ENCODE measurements around the gene AGXT. TPM values are rescaled to one million over a fixed set of nuclear protein-coding genes. Genes with fewer than 3 reads are reported as not detected.

Gene AGXT
- total and polyA plus RNA-seq, 12 donors: 0.09 TPM; not detected in 11

GRCh38 chr2:240928476-240929363 lies 60.1 kb downstream of the AGXT start:
- ATAC-seq: no peak
- no peak for TF ChIP-seq CTCF (IDR thresholded peaks at IDR 0.05)
- peaks cover 0 to 19% (median 0%) of the 10 kb centered on the region in 11 donors for H3K9me3 ChIP-seq
- H3K4me1 ChIP-seq: peaks cover 0 to 6% (median 0%) of the 10 kb centered on the region in 9 donors
- no peaks in the 10 kb centered on the region for H3K36me3 ChIP-seq
- intact Hi-C loops (cut with DNase I): no loop called here
- 89 to 93% methylated on average over 24 of the region's 24 CpGs for WGBS, 2 donors
- no peak overlapping the region for H3K4me3 ChIP-seq
- no peak for DNase-seq
- no peak overlapping the region for H3K27ac ChIP-seq
- H3K27me3 ChIP-seq: peaks cover 0 to 13% (median 0%) of the 10 kb centered on the region in 7 donors

GRCh38 chr2:240929364-240930095 lies 60.9 kb downstream of the AGXT start:
- Histone ChIP-seq H3K36me3 (no peaks in the 10 kb centered on the region), H3K4me1 (peaks cover 0 to 6% (median 0%) of the 10 kb centered on the region in 9 donors), H3K9me3 (peaks cover 0 to 19% (median 0%) of the 10 kb centered on the region in 11 donors), H3K4me3 (no peak overlapping the region), H3K27ac (no peak overlapping the region), H3K27me3 (peaks cover 0 to 13% (median 0%) of the 10 kb centered on the region in 7 donors)
- TF ChIP-seq CTCF (IDR thresholded peaks at IDR 0.05): no peak
- no peak for DNase-seq
- 75 to 80% methylated on average over 10 of the region's 10 CpGs for WGBS, 2 donors
- intact Hi-C loops (cut with DNase I): no loop called here
- ATAC-seq: no peak

Other genes starting within 250 kb of the AGXT start
- 1 to 10 TPM in 4 of 10 donors, under 1 TPM in 6; 0.40 to 2.1 (median 0.86) TPM for gene GPR35, start 243.3 kb upstream of the AGXT start, total RNA-seq
- 1 to 10 TPM; 1.4 to 5.2 TPM for gene GPR35, start 243.3 kb upstream of the AGXT start, polyA plus RNA-seq
- not detected for gene AQP12B, start 185.9 kb upstream of the AGXT start, total RNA-seq
- gene AQP12B, start 185.9 kb upstream of the AGXT start, polyA plus RNA-seq: under 1 TPM in 1 of 2 donors, not detected in 1; 0.03 TPM
- gene AQP12A, start 177.0 kb upstream of the AGXT start, total RNA-seq: not detected
- gene AQP12A, start 177.0 kb upstream of the AGXT start, polyA plus RNA-seq: not detected
- 10 to 100 TPM in 2 of 10 donors, 1 to 10 TPM in 6, under 1 TPM in 2; 0.51 to 21.4 (median 1.6) TPM for gene KIF1A, start 48.6 kb upstream of the AGXT start, total RNA-seq
- gene KIF1A, start 48.6 kb upstream of the AGXT start, polyA plus RNA-seq: under 1 TPM; 0.37 to 0.42 TPM
- gene MAB21L4, start 27.3 kb downstream of the AGXT start, total RNA-seq: under 1 TPM in 2 of 10 donors, not detected in 8; 0.29 to 0.32 TPM
- gene MAB21L4, start 27.3 kb downstream of the AGXT start, polyA plus RNA-seq: under 1 TPM in 1 of 2 donors, not detected in 1; 0.06 TPM
- not detected for gene CROCC2, start 37.5 kb downstream of the AGXT start, total RNA-seq
- gene CROCC2, start 37.5 kb downstream of the AGXT start, polyA plus RNA-seq: under 1 TPM in 1 of 2 donors, not detected in 1; 0.06 TPM
- 10 to 100 TPM in 1 of 10 donors, 1 to 10 TPM in 9; 3.9 to 12.7 (median 6.3) TPM for gene SNED1, start 129.8 kb downstream of the AGXT start, total RNA-seq
- gene SNED1, start 129.8 kb downstream of the AGXT start, polyA plus RNA-seq: 1 to 10 TPM; 4.2 to 6.9 TPM
- gene MTERF4, start 233.5 kb downstream of the AGXT start, total RNA-seq: 10 to 100 TPM; 18.9 to 27.1 (median 23.2) TPM
- gene MTERF4, start 233.5 kb downstream of the AGXT start, polyA plus RNA-seq: 10 to 100 TPM; 18.5 to 22.9 TPM